ENCODE data around the gene CORO7. TPM values are rescaled to one million over a fixed set of nuclear protein-coding genes. Genes with fewer than 3 reads are reported as not detected.

Gene CORO7
- 7.7 and 16.6 TPM in 2 replicates for total RNA-seq

GRCh38 chr16:4416200-4417032, at the start of gene CORO7:
CORO7 (minus strand) TSS chr16:4416596; CDS start chr16:4416518, 78 bp downstream.

GRCh38 chr16:4425378-4426020, 9.1 kb upstream of the CORO7 start, which contains the start of gene DNAJA3:
DNAJA3 (plus strand) TSS chr16:4425868; CDS start chr16:4425882, 14 bp downstream.

GRCh38 chr16:4371357-4372000, 44.9 kb downstream of the CORO7 start, which contains the start of gene VASN:
VASN (plus strand) TSS chr16:4371848; CDS start chr16:4380878, 9,030 bp downstream.

GRCh38 chr16:4350787-4351659, 65.4 kb downstream of the CORO7 start, which contains the start of gene PAM16:
PAM16 (minus strand) TSS chr16:4351321; CDS start chr16:4351234, 87 bp downstream.

GRCh38 chr16:4315186-4316107, 100.9 kb downstream of the CORO7 start, which contains the start of gene GLIS2:
GLIS2 (plus strand) TSS chr16:4316067; CDS start chr16:4332281, 16,214 bp downstream.

Other genes starting within 250 kb of the CORO7 start
- gene SRL, start 174.5 kb downstream of the CORO7 start, total RNA-seq = 0.26 and 0.47 TPM in 2 replicates
- 14.8 and 18.5 TPM in 2 replicates for gene TFAP4, start 143.6 kb downstream of the CORO7 start, total RNA-seq
- gene GLIS2, start 100.5 kb downstream of the CORO7 start, total RNA-seq = 2.4 and 3.1 TPM in 2 replicates
- gene PAM16, start 65.3 kb downstream of the CORO7 start, total RNA-seq = 20.4 and 26.5 TPM in 2 replicates
- gene VASN, start 44.7 kb downstream of the CORO7 start, total RNA-seq = 57.5 and 98.9 TPM in 2 replicates
- gene DNAJA3, start 9.3 kb upstream of the CORO7 start, total RNA-seq = 31.5 and 39.1 TPM in 2 replicates
- gene NMRAL1, start 58.0 kb upstream of the CORO7 start, total RNA-seq = 53.5 and 59.3 TPM in 2 replicates
- gene HMOX2, start 59.8 kb upstream of the CORO7 start, total RNA-seq = 32.8 and 52.9 TPM in 2 replicates
- gene CDIP1, start 122.2 kb upstream of the CORO7 start, total RNA-seq = 6.4 and 9.6 TPM in 2 replicates
- gene C16orf96, start 139.7 kb upstream of the CORO7 start, total RNA-seq = under 0.01 TPM in 2 replicates
- gene UBALD1, start 198.3 kb upstream of the CORO7 start, total RNA-seq = 3.3 and 3.9 TPM in 2 replicates
- gene MGRN1, start 208.2 kb upstream of the CORO7 start, total RNA-seq = 20.3 and 21.6 TPM in 2 replicates